DND-41 (cell line): ENCODE data around the gene ANKS1A.

ENCODE experiments used
- CTCF ChIP-seq: IDR thresholded peaks from 2 replicates; pipeline ENCODE4 v1.5.1; 2012; ENCODE audit warnings: borderline replicate concordance, low read length, moderate library complexity, mild to moderate bottlenecking; ENCODE audit not compliant: poor library complexity, severe bottlenecking; ENCODE audit errors: extremely low read depth
- EZH2 ChIP-seq: IDR thresholded peaks from 3 replicates; pipeline ENCODE4 v1.6.1; 2012; ENCODE audit warnings: borderline replicate concordance, low read depth, mild to moderate bottlenecking, moderate library complexity, low read length, inconsistent platforms; ENCODE audit not compliant: severe bottlenecking

DNA sequence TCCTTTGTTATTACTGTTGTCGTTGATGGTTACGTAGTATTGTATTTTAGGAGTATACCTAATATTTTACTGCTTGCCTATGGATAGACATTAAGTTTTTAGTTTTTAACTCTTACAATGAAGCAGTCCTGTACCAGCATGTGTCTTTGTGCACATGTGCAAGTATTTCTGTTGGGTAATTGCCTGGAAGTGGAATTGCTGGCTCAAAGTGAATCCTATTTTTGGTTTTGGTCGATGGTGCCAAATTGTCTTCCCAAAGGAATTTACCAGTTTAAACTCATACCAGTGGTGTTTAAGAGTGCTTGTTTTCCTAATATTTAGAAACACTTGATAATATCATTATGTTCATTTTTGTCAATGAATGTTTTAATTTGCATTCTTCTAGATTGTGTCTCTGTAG lies 75.5 kb downstream of the ANKS1A start:
- TF ChIP-seq CTCF: no peak
- TF ChIP-seq EZH2: no peak
